Neural crest cell (in vitro differentiated cells): ENCODE data around the gene ZNF398. TPM values are rescaled to one million over a fixed set of nuclear protein-coding genes. Genes with fewer than 3 reads are reported as not detected.

ENCODE experiments used
- DNase-seq: peaks from one replicate; pipeline ENCODE4 v3.0.0; 2021; ENCODE audit warnings: low read depth, mixed read lengths, low spot score
- H3K27ac Mint-ChIP-seq: one replicate; pipeline ENCODE4 v1.8.0; 2021; ENCODE audit warnings: mild to moderate bottlenecking, mixed read lengths; ENCODE audit not compliant: unreplicated experiment
- H3K27me3 Mint-ChIP-seq: 2 replicates; pipeline ENCODE4 v1.8.0; 2021; ENCODE audit warnings: low read depth, mild to moderate bottlenecking, mixed read lengths
- H3K36me3 Mint-ChIP-seq: 2 replicates; pipeline ENCODE4 v1.8.0; 2021; ENCODE audit warnings: low read depth, mild to moderate bottlenecking, mixed read lengths
- H3K4me1 Mint-ChIP-seq: 2 replicates; pipeline ENCODE4 v1.8.0; 2021; ENCODE audit warnings: mixed read lengths
- H3K4me3 Mint-ChIP-seq: one replicate; pipeline ENCODE4 v1.8.0; 2021; ENCODE audit warnings: mild to moderate bottlenecking, mixed read lengths
- H3K9me3 Mint-ChIP-seq: 2 replicates; pipeline ENCODE4 v1.8.0; 2021; ENCODE audit warnings: mixed read lengths
- CTCF ChIP-seq: fragments of 200-600 bp; sonication (generic); conservative IDR thresholded peaks from 2 replicates; pipeline ENCODE4 v1.5.0; 2021; ENCODE audit warnings: antibody characterized with exemption, mild to moderate bottlenecking
- total RNA-seq: library from RNA; stranded (reverse); gene quantifications from 2 replicates; pipeline ENCODE4 v1.2.1, GENCODE V29; 2021

The ZNF398 gene
- total RNA-seq, 1 donor from 2014 or later: 19.6 TPM

- no peak overlapping the region for H3K27ac Mint-ChIP-seq
- peaks cover 11% of the 10 kb centered on the region for H3K4me1 Mint-ChIP-seq
- no peaks in the 10 kb centered on the region for H3K27me3 Mint-ChIP-seq
- DNase-seq: no peak
- peaks cover 26% of the 10 kb centered on the region for H3K36me3 Mint-ChIP-seq
- H3K4me3 Mint-ChIP-seq: no peak overlapping the region
- TF ChIP-seq CTCF: no peak
- peaks cover 2% of the 10 kb centered on the region for H3K9me3 Mint-ChIP-seq
These were observed 6.1 kb downstream of the ZNF398 start for GRCh38 chr7:149153346-149153745.

GRCh38 chr7:149154056-149154455 is 6.8 kb downstream of the ZNF398 start:
- Mint-ChIP-seq H3K4me3 (no peak overlapping the region), H3K27ac (no peak overlapping the region), H3K27me3 (no peaks in the 10 kb centered on the region), H3K36me3 (peaks cover 26% of the 10 kb centered on the region), H3K9me3 (peaks cover 2% of the 10 kb centered on the region), H3K4me1 (peaks cover 5% of the 10 kb centered on the region)
- no peak for TF ChIP-seq CTCF
- no peak for DNase-seq

- TF ChIP-seq CTCF: no peak
- Mint-ChIP-seq H3K4me3 (no peak overlapping the region), H3K4me1 (no peaks in the 10 kb centered on the region), H3K9me3 (peaks cover 2% of the 10 kb centered on the region), H3K27ac (no peak overlapping the region), H3K36me3 (peaks cover 29% of the 10 kb centered on the region), H3K27me3 (no peaks in the 10 kb centered on the region)
- DNase-seq: no peak
These were observed 9.6 kb downstream of the ZNF398 start for GRCh38 chr7:149156898-149157297.

- H3K4me3 Mint-ChIP-seq: no peak overlapping the region
- TF ChIP-seq CTCF: no peak
- no peaks in the 10 kb centered on the region for H3K27me3 Mint-ChIP-seq
- H3K27ac Mint-ChIP-seq: no peak overlapping the region
- H3K9me3 Mint-ChIP-seq: peaks cover 2% of the 10 kb centered on the region
- H3K4me1 Mint-ChIP-seq: no peaks in the 10 kb centered on the region
- H3K36me3 Mint-ChIP-seq: peaks cover 11% of the 10 kb centered on the region
- no peak for DNase-seq
These were observed 14.1 kb downstream of the ZNF398 start for GRCh38 chr7:149161241-149161848.

GRCh38 chr7:149166142-149166541 is 18.9 kb downstream of the ZNF398 start:
- H3K4me3 Mint-ChIP-seq: no peak overlapping the region
- H3K27me3 Mint-ChIP-seq: no peaks in the 10 kb centered on the region
- H3K9me3 Mint-ChIP-seq: no peaks in the 10 kb centered on the region
- no peak for DNase-seq
- no peak overlapping the region for H3K27ac Mint-ChIP-seq
- peaks cover 7% of the 10 kb centered on the region for H3K36me3 Mint-ChIP-seq
- no peak for TF ChIP-seq CTCF
- no peaks in the 10 kb centered on the region for H3K4me1 Mint-ChIP-seq
